NB4 (cell line): ENCODE data around the gene BMPR1B.

Experiments used
- DNase-seq: peaks from one replicate; pipeline ENCODE4 v3.0.0; 2010; ENCODE audit warnings: low read depth
- H3K4me3 ChIP-seq: one replicate; pipeline ENCODE4 v1.5.1; 2011; ENCODE audit warnings: mild to moderate bottlenecking, low read depth, low read length, moderate library complexity
- MAX ChIP-seq: IDR thresholded peaks from 2 replicates; pipeline ENCODE4 v1.6.1; 2011; ENCODE audit warnings: low read depth, low read length
- MYC ChIP-seq: IDR thresholded peaks from 2 replicates; pipeline ENCODE4 v1.6.1; 2011; ENCODE audit warnings: low read depth, low read length
- POLR2A ChIP-seq: IDR thresholded peaks from 2 replicates; pipeline ENCODE4 v1.6.1; 2011; ENCODE audit warnings: mild to moderate bottlenecking; ENCODE audit not compliant: insufficient read length; ENCODE audit errors: extremely low read depth
- TF ChIP-seq, protein P1 (sequence below): IDR thresholded peaks from one replicate; pipeline ENCODE4 v1.5.1; 2012; ENCODE audit warnings: low read depth, low read length

BMPR1B gene

GRCh38 chr4:95193391-95194224 is 435.9 kb downstream of the BMPR1B start:
- no peak for DNase-seq
- TF ChIP-seq, protein P1, sequence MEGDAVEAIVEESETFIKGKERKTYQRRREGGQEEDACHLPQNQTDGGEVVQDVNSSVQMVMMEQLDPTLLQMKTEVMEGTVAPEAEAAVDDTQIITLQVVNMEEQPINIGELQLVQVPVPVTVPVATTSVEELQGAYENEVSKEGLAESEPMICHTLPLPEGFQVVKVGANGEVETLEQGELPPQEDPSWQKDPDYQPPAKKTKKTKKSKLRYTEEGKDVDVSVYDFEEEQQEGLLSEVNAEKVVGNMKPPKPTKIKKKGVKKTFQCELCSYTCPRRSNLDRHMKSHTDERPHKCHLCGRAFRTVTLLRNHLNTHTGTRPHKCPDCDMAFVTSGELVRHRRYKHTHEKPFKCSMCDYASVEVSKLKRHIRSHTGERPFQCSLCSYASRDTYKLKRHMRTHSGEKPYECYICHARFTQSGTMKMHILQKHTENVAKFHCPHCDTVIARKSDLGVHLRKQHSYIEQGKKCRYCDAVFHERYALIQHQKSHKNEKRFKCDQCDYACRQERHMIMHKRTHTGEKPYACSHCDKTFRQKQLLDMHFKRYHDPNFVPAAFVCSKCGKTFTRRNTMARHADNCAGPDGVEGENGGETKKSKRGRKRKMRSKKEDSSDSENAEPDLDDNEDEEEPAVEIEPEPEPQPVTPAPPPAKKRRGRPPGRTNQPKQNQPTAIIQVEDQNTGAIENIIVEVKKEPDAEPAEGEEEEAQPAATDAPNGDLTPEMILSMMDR = no peak
- TF ChIP-seq MAX (no peak), MYC (no peak)
- no peak overlapping the region for H3K4me3 ChIP-seq

- DNase-seq = no peak
- no peak for TF ChIP-seq POLR2A
- no peak for TF ChIP-seq MYC
- TF ChIP-seq, protein P1 = no peak
- no peak for TF ChIP-seq MAX
Observed at GRCh38 chr4:95197353-95197752, 439.6 kb downstream of the BMPR1B start.

DNA sequence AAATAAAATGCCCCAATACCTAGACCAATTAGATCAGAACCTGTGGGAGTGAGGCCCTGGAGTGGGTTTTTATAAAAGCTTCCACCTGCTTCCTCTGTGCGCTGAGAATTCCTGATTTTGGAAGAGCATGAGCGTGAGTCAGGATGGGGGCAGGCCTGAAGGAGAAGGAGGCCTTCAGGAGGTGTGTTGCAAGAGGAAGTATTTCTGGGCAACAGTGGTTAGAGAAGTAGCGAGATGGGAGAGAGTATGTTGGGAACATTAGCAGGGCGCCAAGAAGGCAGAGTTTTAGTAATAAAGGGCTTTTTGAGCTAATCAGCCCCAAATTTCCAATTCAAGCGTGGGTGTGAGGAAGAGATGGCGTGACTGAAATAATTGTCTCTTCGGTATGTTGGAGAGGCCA is 441.2 kb downstream of the BMPR1B start:
- no peak for TF ChIP-seq MYC
- no peak for TF ChIP-seq POLR2A
- TF ChIP-seq MAX = no peak
- TF ChIP-seq, protein P1 = no peak
- DNase-seq = peak; percentile 6
- H3K4me3 ChIP-seq = no peak overlapping the region

More at GRCh38 chr4:95197353-95197752, 439.6 kb downstream of the BMPR1B start:
- H3K4me3 ChIP-seq = no peak overlapping the region

- TF ChIP-seq MYC = no peak
- TF ChIP-seq MAX = no peak
- no peak for TF ChIP-seq POLR2A
- TF ChIP-seq, protein P1 = no peak
- no peak overlapping the region for H3K4me3 ChIP-seq
- no peak for DNase-seq
Observed at GRCh38 chr4:95204267-95204844, 446.6 kb downstream of the BMPR1B start.

GRCh38 chr4:95204873-95205272 is 447.1 kb downstream of the BMPR1B start:
- no peak for TF ChIP-seq MYC
- TF ChIP-seq MAX = no peak
- no peak for TF ChIP-seq POLR2A
- TF ChIP-seq, protein P1 = no peak
- H3K4me3 ChIP-seq = no peak overlapping the region
- no peak for DNase-seq
